GM19023 (cell line): ENCODE results near the gene CST11.
A peak's percentile ranks its signal among the peaks of the same experiment; 100 is the strongest.
"Not testable (repeated sequence)": the region's sequence is repeated elsewhere in the genome, so short reads cannot be mapped to it uniquely, and the experiment has no call there.

Experiments
- ATAC-seq: cut with Tn5 transposase; IDR thresholded peaks from one replicate; pipeline ENCODE4 v1.9.1; 2021; ENCODE audit warnings: mild to moderate bottlenecking, moderate library complexity; ENCODE audit not compliant: unreplicated experiment

CST11 gene

GRCh38 chr20:23452776-23453175, at the start of gene CST11:
CST11 (minus strand) TSS chr20:23452876; CDS start chr20:23452811, 65 bp downstream.
- ATAC-seq: no peak

- no peak for ATAC-seq
Observed at GRCh38 chr20:23501926-23502325, 49.2 kb upstream of the CST11 start.

GRCh38 chr20:23497536-23497935, 44.9 kb upstream of the CST11 start:
- ATAC-seq: no peak

GRCh38 chr20:23493172-23493772, 40.6 kb upstream of the CST11 start:
- no peak for ATAC-seq

- peak; percentile 80 for ATAC-seq
Observed at GRCh38 chr20:23492292-23492691, 39.6 kb upstream of the CST11 start.

- no peak for ATAC-seq
Observed at GRCh38 chr20:23490817-23491216, 38.1 kb upstream of the CST11 start, which contains the start of gene CST8. CST8 (plus strand) TSS chr20:23491117; CDS start chr20:23491668, 551 bp downstream.

- ATAC-seq: no peak
Observed at GRCh38 chr20:23488996-23489395, 36.3 kb upstream of the CST11 start.

GRCh38 chr20:23488470-23488869, 35.8 kb upstream of the CST11 start:
- no peak for ATAC-seq

GRCh38 chr20:23484081-23484480, 31.4 kb upstream of the CST11 start:
- no peak for ATAC-seq

GRCh38 chr20:23482138-23482537, 29.5 kb upstream of the CST11 start:
- no peak for ATAC-seq

- no peak for ATAC-seq
Observed at GRCh38 chr20:23479043-23479442, 26.4 kb upstream of the CST11 start.

GRCh38 chr20:23477223-23477622, 24.5 kb upstream of the CST11 start:
- ATAC-seq: no peak

GRCh38 chr20:23476015-23476754, 23.5 kb upstream of the CST11 start:
- no peak for ATAC-seq

GRCh38 chr20:23475395-23475794, 22.7 kb upstream of the CST11 start:
- ATAC-seq: no peak

- ATAC-seq: not testable (repeated sequence)
Observed at GRCh38 chr20:23473293-23473692, 20.6 kb upstream of the CST11 start.

GRCh38 chr20:23472306-23472705, 19.6 kb upstream of the CST11 start:
- ATAC-seq: not testable (repeated sequence)

- ATAC-seq: not testable (repeated sequence)
Observed at GRCh38 chr20:23466961-23467360, 14.3 kb upstream of the CST11 start.

- ATAC-seq: no peak
Observed at GRCh38 chr20:23461180-23461579, 8.5 kb upstream of the CST11 start.

GRCh38 chr20:23459461-23460150, 6.9 kb upstream of the CST11 start:
- ATAC-seq: no peak

GRCh38 chr20:23456873-23457272, 4.2 kb upstream of the CST11 start:
- ATAC-seq: no peak

- ATAC-seq: no peak
Observed at GRCh38 chr20:23456409-23456808, 3.7 kb upstream of the CST11 start.

GRCh38 chr20:23455639-23456038, 3.0 kb upstream of the CST11 start:
- ATAC-seq: no peak
